K562 (cell line): Measurements from ENCODE around the gene SHISA7. TPM values are rescaled to one million over a fixed set of nuclear protein-coding genes. Genes with fewer than 3 reads are reported as not detected.

Experiments
- CHD7 ChIP-seq: fragments of 200-600 bp; sonication (generic); IDR thresholded peaks from one replicate; pipeline ENCODE4 v1.6.1; 2012; ENCODE audit warnings: mild to moderate bottlenecking, low read depth, low read length, inconsistent platforms
- CTCFL ChIP-seq: IDR thresholded peaks from 2 replicates; pipeline ENCODE4 v1.6.1; 2011; ENCODE audit warnings: borderline replicate concordance, low read depth, mild to moderate bottlenecking, moderate library complexity, low read length; ENCODE audit not compliant: insufficient read depth, poor library complexity, severe bottlenecking
- DIDO1 ChIP-seq: fragments of 450-650 bp; IDR thresholded peaks from 2 replicates; pipeline ENCODE4 v1.6.1; 2016; ENCODE audit warnings: low read depth, missing biosample characterization, missing genetic modification characterization
- HDAC2 ChIP-seq: fragments of 450-650 bp; IDR thresholded peaks from 2 replicates; pipeline ENCODE4 v1.6.1; 2016; ENCODE audit warnings: mild to moderate bottlenecking
- PKNOX1 ChIP-seq: fragments of 450-650 bp; IDR thresholded peaks from 2 replicates; pipeline ENCODE4 v1.6.1; 2016
- RBM39 ChIP-seq: fragments of 200-400 bp; formaldehyde crosslinking; optimal IDR thresholded peaks from 2 replicates; pipeline ENCODE3; 2018; ENCODE audit warnings: low read depth, low read length
- TFAP4 ChIP-seq: sonication (generic); formaldehyde crosslinking; IDR thresholded peaks from 2 replicates; pipeline ENCODE4 v1.8.0; 2022; ENCODE audit warnings: missing genetic modification reagents, mild to moderate bottlenecking, moderate library complexity, borderline replicate concordance
- ZNF512 ChIP-seq: IDR thresholded peaks from 2 replicates; pipeline ENCODE4 v1.6.1; 2016; ENCODE audit warnings: missing genetic modification characterization, missing compliant biosample characterization
- polyA plus RNA-seq, 8 experiments: library from polyadenylated mRNA; depleted of rRNA in 4 of 8; stranded (reverse) in 5 of 8; unstranded in 3 of 8; fragments of >200 nt; fragmentation: Nextera tagmentation in 2 of 8; fragmentation: Illumina TruSeq in 1 of 8; extraction: Ambion mirVana in 2 of 8; extraction: Trizol in 1 of 8; gene quantifications; 2 replicates each; pipeline versions ENCODE4 v1.2.1 to v1.2.3, GENCODE V29; 2011 to 2014; ENCODE audit warnings: inconsistent platforms in 1 of 8, missing spikeins in 1 of 8
- total RNA-seq, 7 experiments: library from RNA; depleted of rRNA in 6 of 7; stranded (reverse); fragments of >200 nt in 6 of 7; fragmentation: Illumina TruSeq in 2 of 7; extraction: Trizol in 2 of 7; gene quantifications; 2 replicates each; pipeline versions ENCODE4 v1.2.1 to v1.2.3, GENCODE V29; 2011 to 2021; ENCODE audit warnings: low replicate concordance in 1 of 7

SHISA7 gene
- total and polyA plus RNA-seq, 9 of the 15 experiments (the other 6 are each of a cell fraction or from before 2014, with no cell fraction given): 0.01 to 0.40 (median 0.07) TPM

- no peak for TF ChIP-seq RBM39
- TF ChIP-seq CHD7: no peak
- TF ChIP-seq TFAP4 (CRISPR knock-in tag): no peak
- peak; percentile 74 for TF ChIP-seq PKNOX1
- no peak for TF ChIP-seq ZNF512
- no peak for TF ChIP-seq DIDO1 (tag)
- TF ChIP-seq HDAC2: no peak
- no peak for TF ChIP-seq CTCFL
Measured at GRCh38 chr19:55451965-55452748, 9.1 kb upstream of the SHISA7 start (continued).
